Smooth muscle cell (in vitro differentiated cells): Measurements from ENCODE around the gene MYRFL. TPM values are rescaled to one million over a fixed set of nuclear protein-coding genes. Genes with fewer than 3 reads are reported as not detected.

Experiments used
- DNase-seq: peaks from one replicate; lab custom pipeline; 2025; ENCODE audit not compliant: unreplicated experiment; lab: John Stamatoyannopoulos, UW
- H2AFZ ChIP-seq: fragments of 200-600 bp; sonication (generic); 2 replicates; pipeline ENCODE4 v1.6.0; 2016; ENCODE audit warnings: antibody characterized with exemption, low read depth, mild to moderate bottlenecking
- H3F3A ChIP-seq: fragments of 200-600 bp; sonication (generic); 2 replicates; pipeline ENCODE4 v1.6.0; 2017; ENCODE audit warnings: antibody characterized with exemption, low read depth
- H3K27ac ChIP-seq: fragments of 200-600 bp; sonication (generic); 2 replicates; pipeline ENCODE4 v1.5.1; 2016; ENCODE audit warnings: low read depth, mild to moderate bottlenecking
- H3K27me3 ChIP-seq: fragments of 200-600 bp; sonication (generic); 2 replicates; pipeline ENCODE4 v1.6.1; 2016; ENCODE audit warnings: low read depth, mild to moderate bottlenecking
- H3K36me3 ChIP-seq: fragments of 200-600 bp; sonication (generic); 2 replicates; pipeline ENCODE4 v1.5.1; 2016; ENCODE audit warnings: low read depth
- H3K4me1 ChIP-seq: fragments of 200-600 bp; sonication (generic); 2 replicates; pipeline ENCODE4 v1.5.1; 2016; ENCODE audit warnings: low read depth
- H3K4me2 ChIP-seq: fragments of 200-600 bp; sonication (generic); 2 replicates; pipeline ENCODE4 v1.6.0; 2016; ENCODE audit warnings: mild to moderate bottlenecking
- H3K4me3 ChIP-seq: fragments of 200-600 bp; sonication (generic); 2 replicates; pipeline ENCODE4 v1.5.1; 2016; ENCODE audit warnings: mild to moderate bottlenecking
- H3K79me2 ChIP-seq: fragments of 200-600 bp; sonication (generic); 2 replicates; pipeline ENCODE4 v1.6.0; 2016; ENCODE audit warnings: low read depth, mild to moderate bottlenecking
- H3K9ac ChIP-seq: fragments of 200-600 bp; sonication (generic); 2 replicates; pipeline ENCODE4 v1.6.0; 2016; ENCODE audit warnings: low read depth
- H3K9me3 ChIP-seq: fragments of 200-600 bp; sonication (generic); replicated peaks from 2 replicates; pipeline ENCODE4 v1.5.1; 2016; ENCODE audit warnings: low read depth
- H4K20me1 ChIP-seq: fragments of 200-600 bp; sonication (generic); 2 replicates; pipeline ENCODE4 v1.6.0; 2016; ENCODE audit warnings: low read depth
- CTCF ChIP-seq: fragments of 200-600 bp; sonication (generic); IDR thresholded peaks from 2 replicates; pipeline ENCODE4 v1.5.1; 2017; ENCODE audit warnings: borderline replicate concordance, mild to moderate bottlenecking, antibody characterized with exemption; ENCODE audit not compliant: insufficient read depth, poor library complexity, severe bottlenecking
- WGBS: methylation state at CpG from one replicate; pipeline ENCODE4 v1.1.7; 2016; ENCODE audit warnings: low lambda C conversion rate; 5-methylcytosine and 5-hydroxymethylcytosine counted together
- polyA plus RNA-seq: library from polyadenylated mRNA; unstranded; fragments of >200 nt; fragmentation: Nextera tagmentation; extraction: Ambion mirVana; gene quantifications from 2 replicates; pipeline ENCODE4 v1.2.1, GENCODE V29; 2016
- total RNA-seq: library from RNA; depleted of rRNA; stranded (reverse); fragments of >200 nt; gene quantifications from 2 replicates; pipeline ENCODE4 v1.2.3, GENCODE V29; 2014

Gene MYRFL
- total and polyA plus RNA-seq, 2 experiments from 2014 or later: not detected

GRCh38 chr12:70005864-70006618 is 181.0 kb downstream of the MYRFL start:
- no peak for DNase-seq
- TF ChIP-seq CTCF: no peak
- H4K20me1 ChIP-seq: no peaks in the 10 kb centered on the region
- H3K27me3 ChIP-seq: no peaks in the 10 kb centered on the region
- H3K4me3 ChIP-seq: no peak overlapping the region
- no peak overlapping the region for H3K9ac ChIP-seq
- peaks cover 3% of the 10 kb centered on the region for H3K9me3 ChIP-seq
- no peaks in the 10 kb centered on the region for H3K79me2 ChIP-seq
- no peak overlapping the region for H2AFZ ChIP-seq
- no peaks in the 10 kb centered on the region for H3K4me1 ChIP-seq
- H3K36me3 ChIP-seq: no peaks in the 10 kb centered on the region
- 84% methylated on average over 2 of the region's 2 CpGs for WGBS
- H3F3A ChIP-seq: no peaks in the 10 kb centered on the region
- H3K4me2 ChIP-seq: no peak overlapping the region
- no peak overlapping the region for H3K27ac ChIP-seq

- WGBS: 71% methylated on average over 2 of the region's 2 CpGs
- Histone ChIP-seq H3K9me3 (peaks cover 3% of the 10 kb centered on the region), H3K9ac (no peak overlapping the region), H3F3A (no peaks in the 10 kb centered on the region), H3K79me2 (no peaks in the 10 kb centered on the region), H4K20me1 (no peaks in the 10 kb centered on the region), H3K4me3 (no peak overlapping the region), H3K27ac (no peak overlapping the region), H3K4me1 (no peaks in the 10 kb centered on the region), H2AFZ (no peak overlapping the region), H3K36me3 (no peaks in the 10 kb centered on the region), H3K27me3 (no peaks in the 10 kb centered on the region), H3K4me2 (no peak overlapping the region)
- no peak for DNase-seq
- TF ChIP-seq CTCF: no peak
These were observed 181.6 kb downstream of the MYRFL start for GRCh38 chr12:70006619-70006973.

GRCh38 chr12:70007687-70008086 is 182.7 kb downstream of the MYRFL start:
- TF ChIP-seq CTCF: no peak
- Histone ChIP-seq H3K9ac (no peak overlapping the region), H3K27ac (no peak overlapping the region), H3K36me3 (no peaks in the 10 kb centered on the region), H3K4me2 (no peak overlapping the region), H3K9me3 (peaks cover 3% of the 10 kb centered on the region), H3K4me1 (no peaks in the 10 kb centered on the region), H3K79me2 (no peaks in the 10 kb centered on the region), H2AFZ (no peak overlapping the region), H3F3A (no peaks in the 10 kb centered on the region), H3K4me3 (no peak overlapping the region), H3K27me3 (no peaks in the 10 kb centered on the region), H4K20me1 (no peaks in the 10 kb centered on the region)
- WGBS: 75% methylated on average over 2 of the region's 2 CpGs
- no peak for DNase-seq

Other genes starting within 250 kb of the MYRFL start
- 236 and 280 TPM in 2 replicates for gene CCT2, start 239.8 kb upstream of the MYRFL start, total RNA-seq
- gene CCT2, start 239.8 kb upstream of the MYRFL start, polyA plus RNA-seq: 151 and 171 TPM in 2 replicates
- gene LRRC10, start 214.3 kb upstream of the MYRFL start, total RNA-seq: not detected in 2 replicates
- gene LRRC10, start 214.3 kb upstream of the MYRFL start, polyA plus RNA-seq: not detected in 2 replicates
- gene BEST3, start 125.9 kb upstream of the MYRFL start, total RNA-seq: 0.54 and 4.0 TPM in 2 replicates
- 0.15 TPM in 1 of 2 replicates, not detected in the other for gene BEST3, start 125.9 kb upstream of the MYRFL start, polyA plus RNA-seq
- 16.5 and 16.9 TPM in 2 replicates for gene RAB3IP, start 86.4 kb upstream of the MYRFL start, total RNA-seq
- gene RAB3IP, start 86.4 kb upstream of the MYRFL start, polyA plus RNA-seq: 2.2 and 9.9 TPM in 2 replicates